HepG2 (cell line): ENCODE results near the gene SMARCA4. TPM values are rescaled to one million over a fixed set of nuclear protein-coding genes. Genes with fewer than 3 reads are reported as not detected.

Experiments
- ATAD3A ChIP-seq: sonication (generic); formaldehyde crosslinking; IDR thresholded peaks from 2 replicates; pipeline ENCODE4 v1.4.0; 2020; ENCODE audit warnings: missing genetic modification reagents
- CCAR2 ChIP-seq: fragments of 200-400 bp; formaldehyde crosslinking; optimal IDR thresholded peaks from 2 replicates; pipeline ENCODE3; 2018; ENCODE audit warnings: low read depth, mild to moderate bottlenecking, low read length, moderate library complexity
- CCDC6 ChIP-seq: sonication (generic); formaldehyde crosslinking; IDR thresholded peaks from 2 replicates; pipeline ENCODE4 v1.8.1; 2022; ENCODE audit warnings: mild to moderate bottlenecking, missing genetic modification reagents, moderate library complexity
- CREM ChIP-seq, 2 experiments: sonication (generic) in 1 of 2; formaldehyde crosslinking in 1 of 2; IDR thresholded peaks; 2 replicates each; pipeline versions ENCODE4 v1.4.0 to v1.6.1; 2016 to 2020; ENCODE audit warnings: antibody characterized with exemption in 1 of 2, mild to moderate bottlenecking in 1 of 2, missing genetic modification reagents in 1 of 2
- KDM2A ChIP-seq: sonication (generic); formaldehyde crosslinking; IDR thresholded peaks from 2 replicates; pipeline ENCODE4 v1.4.0; 2020; ENCODE audit warnings: low read depth, missing genetic modification reagents, borderline replicate concordance
- KMT2A ChIP-seq: sonication (generic); formaldehyde crosslinking; IDR thresholded peaks from 2 replicates; pipeline ENCODE4 v1.4.0; 2020; ENCODE audit warnings: missing genetic modification reagents
- MIER3 ChIP-seq: IDR thresholded peaks from 2 replicates; pipeline ENCODE4 v1.6.1; 2016; ENCODE audit warnings: missing compliant biosample characterization, borderline replicate concordance
- PTBP1 ChIP-seq: fragments of 200-400 bp; formaldehyde crosslinking; IDR thresholded peaks from 2 replicates; pipeline ENCODE4 v1.6.1; 2018; ENCODE audit warnings: low read length, low read depth; ENCODE audit not compliant: poor library complexity, severe bottlenecking
- RFXANK ChIP-seq: IDR thresholded peaks from 2 replicates; pipeline ENCODE4 v1.6.1; 2016
- SIN3A ChIP-seq: IDR thresholded peaks from 2 replicates; pipeline ENCODE4 v1.6.1; 2011; ENCODE audit warnings: low read depth, mild to moderate bottlenecking, control low read depth, low read length, borderline replicate concordance
- TARDBP ChIP-seq: sonication (generic); formaldehyde crosslinking; IDR thresholded peaks from 2 replicates; pipeline ENCODE4 v1.8.0; 2022; ENCODE audit warnings: mild to moderate bottlenecking, missing genetic modification reagents
- TCF12 ChIP-seq, 2 experiments: fragments of 450-650 bp in 1 of 2; sonication (generic) in 1 of 2; formaldehyde crosslinking in 1 of 2; IDR thresholded peaks; 2 replicates each; pipeline versions ENCODE4 v1.6.1 to v1.8.0; 2017 to 2022; ENCODE audit warnings: antibody characterized with exemption in 1 of 2, mild to moderate bottlenecking in 1 of 2, missing genetic modification reagents in 1 of 2, moderate library complexity in 1 of 2
- ZFP37 ChIP-seq: sonication (generic); formaldehyde crosslinking; IDR thresholded peaks from 2 replicates; pipeline ENCODE4 v1.4.0; 2020; ENCODE audit warnings: missing genetic modification reagents, borderline replicate concordance
- ZNF274 ChIP-seq: sonication (generic); formaldehyde crosslinking; IDR thresholded peaks from 2 replicates; pipeline ENCODE4 v1.5.1; 2020; ENCODE audit warnings: mild to moderate bottlenecking, missing genetic modification reagents
- ZNF547 ChIP-seq: sonication (generic); formaldehyde crosslinking; IDR thresholded peaks from 2 replicates; pipeline ENCODE4 v1.5.1; 2020; ENCODE audit warnings: mild to moderate bottlenecking, missing genetic modification reagents
- ZNF564 ChIP-seq: sonication (generic); formaldehyde crosslinking; IDR thresholded peaks from 2 replicates; pipeline ENCODE4 v1.8.1; 2023; ENCODE audit warnings: mild to moderate bottlenecking, missing genetic modification reagents
- ZNF598 ChIP-seq: sonication (generic); formaldehyde crosslinking; IDR thresholded peaks from 2 replicates; pipeline ENCODE4 v1.5.1; 2020; ENCODE audit warnings: mild to moderate bottlenecking, missing genetic modification reagents, borderline replicate concordance
- ZNF839 ChIP-seq: sonication (generic); formaldehyde crosslinking; IDR thresholded peaks from 2 replicates; pipeline ENCODE4 v1.4.0; 2020; ENCODE audit warnings: missing genetic modification reagents, mild to moderate bottlenecking, borderline replicate concordance
- polyA plus RNA-seq, 8 experiments: library from polyadenylated mRNA; depleted of rRNA in 3 of 8; stranded (reverse) in 7 of 8; unstranded in 1 of 8; fragments of >200 nt; fragmentation: Illumina TruSeq in 4 of 8; extraction: Trizol in 4 of 8; gene quantifications; 2 replicates each; pipeline versions ENCODE4 v1.2.1 to v1.2.3, GENCODE V29; 2011 to 2016; ENCODE audit warnings: low read depth in 4 of 8, missing spikeins in 1 of 8, mixed read lengths in 1 of 8; ENCODE audit not compliant: insufficient read depth in 1 of 8
- total RNA-seq, 5 experiments: library from RNA; depleted of rRNA; stranded (reverse); fragments of >200 nt; fragmentation: Illumina TruSeq; extraction: Trizol; gene quantifications; 2 replicates each; pipeline ENCODE4 v1.2.3, GENCODE V29; 2016; ENCODE audit warnings: low read depth in 1 of 5
- TF ChIP-seq, protein P1 (sequence below): sonication (generic); formaldehyde crosslinking; IDR thresholded peaks from 2 replicates; pipeline ENCODE4 v1.5.0; 2020; ENCODE audit warnings: mild to moderate bottlenecking, missing genetic modification reagents, moderate library complexity
- TF ChIP-seq, protein P2 (sequence below): sonication (generic); formaldehyde crosslinking; IDR thresholded peaks from 2 replicates; pipeline ENCODE4 v1.4.0; 2020; ENCODE audit warnings: missing genetic modification reagents, borderline replicate concordance
- TF ChIP-seq, protein P3 (sequence below): sonication (generic); formaldehyde crosslinking; IDR thresholded peaks from 2 replicates; pipeline ENCODE4 v1.4.0; 2020; ENCODE audit warnings: missing genetic modification reagents

The SMARCA4 gene
- total and polyA plus RNA-seq, 2 of the 13 experiments (the other 11 are each of a cell fraction or from before 2014, with no cell fraction given), result 25.4 to 45.9 TPM

DNA sequence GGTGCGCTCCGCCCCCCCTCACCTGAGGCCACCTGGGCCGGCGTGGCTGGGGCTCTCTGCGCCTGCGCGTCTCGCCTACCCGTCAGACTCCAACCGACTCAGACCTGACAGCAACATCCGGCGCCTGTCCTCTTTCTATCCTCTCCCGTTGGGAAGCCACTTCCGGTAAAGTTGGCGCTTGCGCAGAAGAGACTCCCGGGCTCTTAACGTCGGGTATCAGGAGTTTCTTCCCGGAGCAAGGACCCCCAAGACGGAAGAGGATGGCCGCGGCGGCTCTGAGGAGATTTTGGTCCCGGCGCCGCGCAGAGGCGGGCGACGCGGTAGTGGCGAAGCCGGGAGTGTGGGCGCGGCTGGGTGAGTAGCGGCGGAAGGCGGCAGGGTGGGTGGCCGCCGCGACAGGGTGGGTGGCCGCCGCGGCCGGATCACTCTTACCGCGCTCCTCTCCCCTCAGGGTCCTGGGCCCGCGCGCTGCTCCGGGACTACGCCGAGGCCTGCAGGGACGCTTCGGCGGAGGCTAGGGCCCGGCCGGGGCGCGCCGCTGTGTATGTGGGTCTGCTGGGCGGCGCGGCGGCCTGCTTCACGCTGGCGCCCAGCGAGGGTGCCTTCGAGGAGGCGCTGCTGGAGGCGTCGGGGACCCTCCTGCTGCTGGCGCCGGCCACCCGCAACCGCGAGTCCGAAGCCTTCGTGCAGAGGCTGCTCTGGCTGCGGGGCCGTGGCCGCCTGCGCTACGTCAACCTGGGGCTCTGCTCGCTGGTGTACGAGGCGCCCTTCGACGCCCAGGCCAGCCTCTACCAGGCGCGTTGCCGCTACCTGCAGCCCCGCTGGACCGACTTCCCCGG lies 32.0 kb upstream of the SMARCA4 start, which contains the start of the genes TIMM29 and YIPF2 (continued):
- TF ChIP-seq SIN3A (peak; percentile 71; the same call in 1 of the 2 replicates), MIER3 (CRISPR knock-in tag) (peak; percentile 55; the same call in 1 of the 2 replicates), KMT2A (CRISPR knock-in tag) (peak; percentile 99), TARDBP (CRISPR knock-in tag) (peak; percentile 83; the same call in 1 of the 2 replicates), KDM2A (peak; percentile 77; the same call in 1 of the 2 replicates), CCDC6 (no peak), PTBP1 (no peak), CCAR2 (peak; percentile 90), ZNF839 (peak; percentile 71; the same call in 1 of the 2 replicates), TCF12 (IDR thresholded peaks at IDR 0.05) (no peak), TCF12 (CRISPR knock-in tag; IDR thresholded peaks at IDR 0.05) (peak; percentile 59; the same call in 1 of the 2 replicates), CREM (IDR thresholded peaks at IDR 0.05) (peak; percentile 86), CREM (CRISPR knock-in tag; IDR thresholded peaks at IDR 0.05) (no peak), ZNF564 (CRISPR knock-in tag) (0 out of 2 replicates have a peak, but pooled peaks have one; percentile 27), ZNF547 (CRISPR knock-in tag) (peak; percentile 84; the same call in 1 of the 2 replicates), ZFP37 (CRISPR knock-in tag) (no peak), ATAD3A (CRISPR knock-in tag) (no peak), RFXANK (no peak), ZNF598 (no peak; the same call in 1 of the 2 replicates), ZNF274 (CRISPR knock-in tag) (no peak)
- TF ChIP-seq, protein P1, sequence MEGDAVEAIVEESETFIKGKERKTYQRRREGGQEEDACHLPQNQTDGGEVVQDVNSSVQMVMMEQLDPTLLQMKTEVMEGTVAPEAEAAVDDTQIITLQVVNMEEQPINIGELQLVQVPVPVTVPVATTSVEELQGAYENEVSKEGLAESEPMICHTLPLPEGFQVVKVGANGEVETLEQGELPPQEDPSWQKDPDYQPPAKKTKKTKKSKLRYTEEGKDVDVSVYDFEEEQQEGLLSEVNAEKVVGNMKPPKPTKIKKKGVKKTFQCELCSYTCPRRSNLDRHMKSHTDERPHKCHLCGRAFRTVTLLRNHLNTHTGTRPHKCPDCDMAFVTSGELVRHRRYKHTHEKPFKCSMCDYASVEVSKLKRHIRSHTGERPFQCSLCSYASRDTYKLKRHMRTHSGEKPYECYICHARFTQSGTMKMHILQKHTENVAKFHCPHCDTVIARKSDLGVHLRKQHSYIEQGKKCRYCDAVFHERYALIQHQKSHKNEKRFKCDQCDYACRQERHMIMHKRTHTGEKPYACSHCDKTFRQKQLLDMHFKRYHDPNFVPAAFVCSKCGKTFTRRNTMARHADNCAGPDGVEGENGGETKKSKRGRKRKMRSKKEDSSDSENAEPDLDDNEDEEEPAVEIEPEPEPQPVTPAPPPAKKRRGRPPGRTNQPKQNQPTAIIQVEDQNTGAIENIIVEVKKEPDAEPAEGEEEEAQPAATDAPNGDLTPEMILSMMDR (CRISPR knock-in tag), result no peak
- TF ChIP-seq, protein P2, sequence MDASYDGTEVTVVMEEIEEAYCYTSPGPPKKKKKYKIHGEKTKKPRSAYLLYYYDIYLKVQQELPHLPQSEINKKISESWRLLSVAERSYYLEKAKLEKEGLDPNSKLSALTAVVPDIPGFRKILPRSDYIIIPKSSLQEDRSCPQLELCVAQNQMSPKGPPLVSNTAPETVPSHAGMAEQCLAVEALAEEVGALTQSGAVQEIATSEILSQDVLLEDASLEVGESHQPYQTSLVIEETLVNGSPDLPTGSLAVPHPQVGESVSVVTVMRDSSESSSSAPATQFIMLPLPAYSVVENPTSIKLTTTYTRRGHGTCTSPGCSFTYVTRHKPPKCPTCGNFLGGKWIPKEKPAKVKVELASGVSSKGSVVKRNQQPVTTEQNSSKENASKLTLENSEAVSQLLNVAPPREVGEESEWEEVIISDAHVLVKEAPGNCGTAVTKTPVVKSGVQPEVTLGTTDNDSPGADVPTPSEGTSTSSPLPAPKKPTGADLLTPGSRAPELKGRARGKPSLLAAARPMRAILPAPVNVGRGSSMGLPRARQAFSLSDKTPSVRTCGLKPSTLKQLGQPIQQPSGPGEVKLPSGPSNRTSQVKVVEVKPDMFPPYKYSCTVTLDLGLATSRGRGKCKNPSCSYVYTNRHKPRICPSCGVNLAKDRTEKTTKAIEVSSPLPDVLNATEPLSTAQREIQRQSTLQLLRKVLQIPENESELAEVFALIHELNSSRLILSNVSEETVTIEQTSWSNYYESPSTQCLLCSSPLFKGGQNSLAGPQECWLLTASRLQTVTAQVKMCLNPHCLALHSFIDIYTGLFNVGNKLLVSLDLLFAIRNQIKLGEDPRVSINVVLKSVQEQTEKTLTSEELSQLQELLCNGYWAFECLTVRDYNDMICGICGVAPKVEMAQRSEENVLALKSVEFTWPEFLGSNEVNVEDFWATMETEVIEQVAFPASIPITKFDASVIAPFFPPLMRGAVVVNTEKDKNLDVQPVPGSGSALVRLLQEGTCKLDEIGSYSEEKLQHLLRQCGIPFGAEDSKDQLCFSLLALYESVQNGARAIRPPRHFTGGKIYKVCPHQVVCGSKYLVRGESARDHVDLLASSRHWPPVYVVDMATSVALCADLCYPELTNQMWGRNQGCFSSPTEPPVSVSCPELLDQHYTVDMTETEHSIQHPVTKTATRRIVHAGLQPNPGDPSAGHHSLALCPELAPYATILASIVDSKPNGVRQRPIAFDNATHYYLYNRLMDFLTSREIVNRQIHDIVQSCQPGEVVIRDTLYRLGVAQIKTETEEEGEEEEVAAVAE (CRISPR knock-in tag), result peak; percentile 72; the same call in 1 of the 2 replicates
- TF ChIP-seq, protein P3, sequence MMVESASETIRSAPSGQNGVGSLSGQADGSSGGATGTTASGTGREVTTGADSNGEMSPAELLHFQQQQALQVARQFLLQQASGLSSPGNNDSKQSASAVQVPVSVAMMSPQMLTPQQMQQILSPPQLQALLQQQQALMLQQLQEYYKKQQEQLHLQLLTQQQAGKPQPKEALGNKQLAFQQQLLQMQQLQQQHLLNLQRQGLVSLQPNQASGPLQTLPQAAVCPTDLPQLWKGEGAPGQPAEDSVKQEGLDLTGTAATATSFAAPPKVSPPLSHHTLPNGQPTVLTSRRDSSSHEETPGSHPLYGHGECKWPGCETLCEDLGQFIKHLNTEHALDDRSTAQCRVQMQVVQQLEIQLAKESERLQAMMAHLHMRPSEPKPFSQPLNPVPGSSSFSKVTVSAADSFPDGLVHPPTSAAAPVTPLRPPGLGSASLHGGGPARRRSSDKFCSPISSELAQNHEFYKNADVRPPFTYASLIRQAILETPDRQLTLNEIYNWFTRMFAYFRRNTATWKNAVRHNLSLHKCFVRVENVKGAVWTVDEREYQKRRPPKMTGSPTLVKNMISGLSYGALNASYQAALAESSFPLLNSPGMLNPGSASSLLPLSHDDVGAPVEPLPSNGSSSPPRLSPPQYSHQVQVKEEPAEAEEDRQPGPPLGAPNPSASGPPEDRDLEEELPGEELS (CRISPR knock-in tag), result no peak
